WTC11 (cell line): ENCODE measurements around the gene EBF3.

ENCODE experiments used
- CTCF ChIP-seq: fragments of 200-600 bp; IDR thresholded peaks from 2 replicates; pipeline ENCODE4 v1.8.0; 2022; ENCODE audit warnings: antibody characterized with exemption
- JUN ChIP-seq: sonication (generic); formaldehyde crosslinking; IDR thresholded peaks from 2 replicates; pipeline ENCODE4 v1.8.0; 2023; ENCODE audit warnings: mild to moderate bottlenecking, missing genetic modification reagents
- ZNF263 ChIP-seq: sonication (generic); formaldehyde crosslinking; IDR thresholded peaks from 2 replicates; pipeline ENCODE4 v1.8.1; 2022; ENCODE audit warnings: low read depth, mild to moderate bottlenecking, moderate library complexity, missing genetic modification reagents
- ZNF281 ChIP-seq: sonication (generic); formaldehyde crosslinking; IDR thresholded peaks from 2 replicates; pipeline ENCODE4 v1.8.0; 2023; ENCODE audit warnings: mild to moderate bottlenecking, missing genetic modification reagents

- TF ChIP-seq CTCF (no peak), JUN (CRISPR knock-in tag) (no peak), ZNF263 (CRISPR knock-in tag) (no peak), ZNF281 (CRISPR knock-in tag) (no peak)
Measured at GRCh38 chr10:129849452-129849750, 114.7 kb downstream of the EBF3 start.
